B cell (primary cell): ENCODE measurements around the gene NR2E1.

ENCODE experiments used
- EZH2 ChIP-seq: IDR thresholded peaks from 2 replicates; pipeline ENCODE4 v1.6.1; 2012; ENCODE audit warnings: borderline replicate concordance, low read depth, mild to moderate bottlenecking, moderate library complexity, low read length; ENCODE audit not compliant: insufficient read depth, poor library complexity, severe bottlenecking
- TF ChIP-seq, protein P1 (sequence below): fragments of 200-600 bp; IDR thresholded peaks from one replicate; pipeline ENCODE4 v1.8.0; 2022; ENCODE audit warnings: antibody characterized with exemption, mild to moderate bottlenecking

- TF ChIP-seq, protein P1, sequence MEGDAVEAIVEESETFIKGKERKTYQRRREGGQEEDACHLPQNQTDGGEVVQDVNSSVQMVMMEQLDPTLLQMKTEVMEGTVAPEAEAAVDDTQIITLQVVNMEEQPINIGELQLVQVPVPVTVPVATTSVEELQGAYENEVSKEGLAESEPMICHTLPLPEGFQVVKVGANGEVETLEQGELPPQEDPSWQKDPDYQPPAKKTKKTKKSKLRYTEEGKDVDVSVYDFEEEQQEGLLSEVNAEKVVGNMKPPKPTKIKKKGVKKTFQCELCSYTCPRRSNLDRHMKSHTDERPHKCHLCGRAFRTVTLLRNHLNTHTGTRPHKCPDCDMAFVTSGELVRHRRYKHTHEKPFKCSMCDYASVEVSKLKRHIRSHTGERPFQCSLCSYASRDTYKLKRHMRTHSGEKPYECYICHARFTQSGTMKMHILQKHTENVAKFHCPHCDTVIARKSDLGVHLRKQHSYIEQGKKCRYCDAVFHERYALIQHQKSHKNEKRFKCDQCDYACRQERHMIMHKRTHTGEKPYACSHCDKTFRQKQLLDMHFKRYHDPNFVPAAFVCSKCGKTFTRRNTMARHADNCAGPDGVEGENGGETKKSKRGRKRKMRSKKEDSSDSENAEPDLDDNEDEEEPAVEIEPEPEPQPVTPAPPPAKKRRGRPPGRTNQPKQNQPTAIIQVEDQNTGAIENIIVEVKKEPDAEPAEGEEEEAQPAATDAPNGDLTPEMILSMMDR: no peak
- TF ChIP-seq EZH2: no peak
These were observed 15.0 kb downstream of the NR2E1 start for GRCh38 chr6:108180776-108181175.
